A673 (cell line): ENCODE results near the gene NFKBIE. TPM values are rescaled to one million over a fixed set of nuclear protein-coding genes. Genes with fewer than 3 reads are reported as not detected.

ENCODE experiments used
- BruUV-seq: library from RNA; stranded (reverse); fragments of 400-500 nt; replicated peaks from 2 replicates; lab custom pipeline; 2021; lab: Mats Ljungman, UMichigan
- CTCF ChIA-PET: fragments of 300-600 bp; sonication (Branson Sonifier 250); formaldehyde crosslinking; loops from one replicate; lab custom pipeline; 2022; ENCODE audit warnings: antibody characterized with exemption; lab: Charles Lee
- POLR2A ChIA-PET: fragments of 300-600 bp; sonication (Branson Sonifier 250); formaldehyde crosslinking; loops from one replicate; lab custom pipeline; 2022; ENCODE audit warnings: antibody characterized with exemption; ENCODE audit not compliant: low non-redundant PET; lab: Charles Lee
- DNase-seq: peaks from one replicate; pipeline ENCODE4 v3.0.0-alpha.2; 2015; ENCODE audit warnings: low spot score
- H3K27ac ChIP-seq: fragments of 200-600 bp; sonication (generic); 2 replicates; pipeline ENCODE4 v1.5.1; 2016; ENCODE audit warnings: mixed run types, low read depth, mild to moderate bottlenecking, mixed read lengths, antibody characterized with exemption, low read length; ENCODE audit not compliant: poor library complexity, severe bottlenecking
- H3K27me3 ChIP-seq: fragments of 200-600 bp; sonication (generic); replicated peaks from 2 replicates; pipeline ENCODE4 v1.6.1; 2017; ENCODE audit warnings: mixed run types, low read depth, mild to moderate bottlenecking, mixed read lengths, antibody characterized with exemption, low read length; ENCODE audit not compliant: insufficient read depth, poor library complexity
- H3K36me3 ChIP-seq: fragments of 200-600 bp; sonication (generic); 2 replicates; pipeline ENCODE4 v1.6.1; 2016; ENCODE audit warnings: mixed run types, mild to moderate bottlenecking, mixed read lengths, antibody characterized with exemption, low read length; ENCODE audit not compliant: insufficient read depth, poor library complexity, severe bottlenecking
- H3K4me1 ChIP-seq: fragments of 200-600 bp; sonication (generic); 2 replicates; pipeline ENCODE4 v1.6.1; 2017; ENCODE audit warnings: mixed run types, mild to moderate bottlenecking, mixed read lengths, antibody characterized with exemption, low read length; ENCODE audit not compliant: insufficient read depth, poor library complexity, severe bottlenecking
- H3K4me3 ChIP-seq: fragments of 200-600 bp; sonication (generic); 2 replicates; pipeline ENCODE4 v1.5.1; 2016; ENCODE audit warnings: low read depth, mixed run types, mild to moderate bottlenecking, mixed read lengths, low read length; ENCODE audit not compliant: poor library complexity, severe bottlenecking
- H3K9me3 ChIP-seq: fragments of 200-600 bp; sonication (generic); 2 replicates; pipeline ENCODE4 v1.6.1; 2016; ENCODE audit warnings: mixed run types, low read depth, mild to moderate bottlenecking, mixed read lengths, antibody characterized with exemption, low read length; ENCODE audit not compliant: poor library complexity, severe bottlenecking
- CTCF ChIP-seq: fragments of 300-800, 200-600 bp; sonication (generic); conservative IDR thresholded peaks from 2 replicates; pipeline ENCODE4 v1.5.1; 2017; ENCODE audit warnings: low read depth, mild to moderate bottlenecking, antibody characterized with exemption, low read length, moderate library complexity, mixed read lengths
- EZH2 ChIP-seq: fragments of 200-600 bp; sonication (generic); IDR thresholded peaks from 2 replicates; pipeline ENCODE4 v1.6.1; 2017; ENCODE audit warnings: borderline replicate concordance, low read depth, mild to moderate bottlenecking, mixed read lengths, antibody characterized with exemption, low read length; ENCODE audit not compliant: poor library complexity, severe bottlenecking
- intact Hi-C: fragments of 100-400 bp; cut with micrococcal nuclease; formaldehyde crosslinking; loops from one replicate; pipeline ENCODE4 v1.10.0; 2022; ENCODE audit not compliant: unreplicated experiment
- total RNA-seq: library from RNA; stranded (reverse); gene quantifications from 2 replicates; pipeline ENCODE4 v1.2.3, GENCODE V29; 2021

The NFKBIE gene
- total RNA-seq, 1 experiment from 2014 or later: 5.2 TPM

DNA sequence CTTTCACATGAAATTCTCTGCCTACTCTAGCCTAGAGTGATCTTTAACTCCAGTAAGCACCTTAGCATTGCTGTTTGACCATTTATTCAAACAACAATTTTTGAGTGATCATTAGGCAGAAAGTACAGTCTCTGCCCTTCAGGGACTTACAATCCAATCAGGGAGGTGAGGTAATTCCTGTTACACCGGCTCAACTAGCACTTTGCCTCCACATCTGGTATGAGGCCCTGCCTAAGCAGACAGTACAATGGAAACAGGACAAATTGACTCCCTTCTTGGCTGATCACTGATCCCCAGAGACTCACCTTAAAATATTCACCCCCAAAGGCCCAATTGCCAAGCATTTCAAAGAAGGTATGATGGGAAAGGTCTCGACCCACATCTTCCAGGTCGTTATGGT, 46.4 kb upstream of the NFKBIE start:
- TF ChIP-seq CTCF (no peak), EZH2 (no peak)
- H3K4me1 ChIP-seq: peaks cover 6% of the 10 kb centered on the region
- no peaks in the 10 kb centered on the region for H3K27me3 ChIP-seq
- peak overlapping the region; percentile 92 for H3K4me3 ChIP-seq
- intact Hi-C loops: no loop called here
- H3K9me3 ChIP-seq: no peaks in the 10 kb centered on the region
- H3K27ac ChIP-seq: no peak overlapping the region
- BruUV-seq: no TSS peak
- H3K36me3 ChIP-seq: peaks cover 30% of the 10 kb centered on the region
- ChIA-PET CTCF (no interaction called here), POLR2A (no interaction called here)
- DNase-seq: no peak

DNA sequence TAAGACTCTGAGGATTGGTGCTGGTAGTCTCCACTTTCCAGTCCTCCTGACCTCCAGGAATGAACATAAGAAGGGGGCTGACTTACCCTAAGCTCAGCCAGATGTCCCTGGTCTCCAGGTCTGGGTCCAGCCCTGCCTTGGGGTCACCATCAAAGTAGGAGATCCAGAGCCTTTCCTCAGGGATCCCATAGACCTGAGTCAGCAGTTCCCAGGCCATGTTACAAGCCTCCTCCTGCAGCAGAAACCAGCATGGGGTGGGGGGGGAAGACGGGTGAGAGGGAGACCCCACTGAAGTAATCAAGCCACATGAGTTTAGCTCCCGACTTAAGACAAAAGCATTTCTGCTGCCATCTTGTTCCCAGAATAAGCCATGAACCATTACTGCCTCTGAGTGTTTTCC, 46.0 kb upstream of the NFKBIE start:
- Histone ChIP-seq H3K27ac (no peak overlapping the region), H3K9me3 (no peaks in the 10 kb centered on the region), H3K4me3 (no peak overlapping the region), H3K27me3 (no peaks in the 10 kb centered on the region), H3K4me1 (peaks cover 6% of the 10 kb centered on the region), H3K36me3 (peaks cover 30% of the 10 kb centered on the region)
- DNase-seq: no peak
- CTCF ChIA-PET: no interaction called here
- POLR2A ChIA-PET: no interaction called here
- intact Hi-C loops: no loop called here
- TF ChIP-seq CTCF (no peak), EZH2 (no peak)
- no TSS peak for BruUV-seq

GRCh38 chr6:44310241-44310640, 44.9 kb upstream of the NFKBIE start:
- POLR2A ChIA-PET: no interaction called here
- H3K4me1 ChIP-seq: peaks cover 6% of the 10 kb centered on the region
- no peak for TF ChIP-seq EZH2
- TF ChIP-seq CTCF: no peak
- no peaks in the 10 kb centered on the region for H3K9me3 ChIP-seq
- DNase-seq: no peak
- H3K4me3 ChIP-seq: no peak overlapping the region
- intact Hi-C loops: no loop called here
- peaks cover 35% of the 10 kb centered on the region for H3K36me3 ChIP-seq
- no peak overlapping the region for H3K27ac ChIP-seq
- CTCF ChIA-PET: interaction anchor here (0.6 kb wide), 1 partner anchor 40 kb away, joined by 3 read pairs; the partner anchor contains the start of gene TMEM151B
- no peaks in the 10 kb centered on the region for H3K27me3 ChIP-seq
- no TSS peak for BruUV-seq
